Duodenal mucosa (tissue), 2 donors: ENCODE data around the gene DAND5.
"Not testable (repeated sequence)": the region's sequence is repeated elsewhere in the genome, so short reads cannot be mapped to it uniquely, and the experiment has no call there.

Source experiments
- H3K27ac ChIP-seq: one replicate; pipeline ENCODE4 v1.7.0; 2013; ENCODE audit warnings: low read depth, low read length
- H3K27me3 ChIP-seq, 2 donors: one replicate each; pipeline ENCODE4 v1.7.0; 2013; ENCODE audit warnings: low read length in 2 of 2, control low read depth in 1 of 2; ENCODE audit not compliant: insufficient read depth in 2 of 2, control insufficient read depth in 1 of 2
- H3K36me3 ChIP-seq, 2 donors: one replicate each; pipeline ENCODE4 v1.7.0; 2013; ENCODE audit warnings: low read length in 2 of 2, control low read depth in 1 of 2; ENCODE audit not compliant: insufficient read depth in 2 of 2, control insufficient read depth in 1 of 2
- H3K4me1 ChIP-seq, 2 donors: one replicate each; pipeline ENCODE4 v1.7.0; 2013; ENCODE audit warnings: low read length in 2 of 2, control low read depth in 1 of 2; ENCODE audit not compliant: insufficient read depth in 2 of 2, control insufficient read depth in 1 of 2
- H3K4me3 ChIP-seq, 2 donors: one replicate each; pipeline ENCODE4 v1.7.0; 2013; ENCODE audit warnings: low read length in 2 of 2, low read depth in 1 of 2
- H3K9ac ChIP-seq, 2 donors: one replicate each; pipeline ENCODE4 v1.7.0; 2013; ENCODE audit warnings: low read length in 2 of 2, low read depth in 1 of 2
- H3K9me3 ChIP-seq, 2 donors: one replicate each; pipeline ENCODE4 v1.7.0; 2013; ENCODE audit warnings: low read length in 2 of 2, control low read depth in 1 of 2; ENCODE audit not compliant: control insufficient read depth in 1 of 2

The DAND5 gene

DNA sequence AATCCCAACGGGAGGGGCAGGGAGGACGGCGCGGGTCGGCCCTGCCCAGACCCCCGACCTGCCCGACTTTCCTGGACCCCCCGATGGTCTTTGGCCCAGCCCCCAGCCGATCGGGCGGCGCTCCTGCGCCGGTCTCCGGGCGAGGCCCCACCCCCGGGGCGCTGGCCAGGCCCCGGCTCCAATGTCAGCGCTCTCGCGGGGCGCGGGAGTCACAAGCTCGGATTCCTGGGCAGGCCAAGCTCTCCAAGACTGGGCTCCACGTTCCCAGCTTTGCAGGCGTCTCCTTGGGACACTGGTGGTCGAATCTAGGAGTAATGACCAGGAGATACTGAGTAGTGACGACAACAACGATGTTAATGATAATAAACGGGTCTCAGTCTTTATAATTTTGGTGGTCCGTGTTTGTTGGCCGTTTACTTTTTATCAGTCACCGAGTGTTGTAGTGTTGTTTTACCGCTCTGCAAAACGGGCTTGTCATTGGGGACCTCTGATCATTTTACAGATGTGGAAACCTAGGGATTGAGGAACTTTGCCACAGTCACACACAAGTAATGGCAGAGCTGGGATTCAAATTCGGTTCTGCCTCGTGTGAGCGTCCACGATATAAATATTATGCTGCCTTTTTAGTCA is 23.2 kb upstream of the DAND5 start:
- peak overlapping the region; percentile 88 to 90 for H3K4me3 ChIP-seq
- H3K27me3 ChIP-seq = no peaks in the 10 kb centered on the region
- H3K4me1 ChIP-seq = peaks cover 26 to 45% of the 10 kb centered on the region in 2 donors
- peak overlapping the region; percentile 89 for H3K27ac ChIP-seq
- H3K36me3 ChIP-seq = peaks cover 24 to 62% of the 10 kb centered on the region in 2 donors
- H3K9ac ChIP-seq = peak overlapping the region; percentile 79 to 83
- no peaks in the 10 kb centered on the region for H3K9me3 ChIP-seq

GRCh38 chr19:12946731-12947496 is 22.5 kb upstream of the DAND5 start:
- Histone ChIP-seq H3K27me3 (no peaks in the 10 kb centered on the region), H3K9me3 (no peaks in the 10 kb centered on the region), H3K27ac (no peak overlapping the region), H3K36me3 (peaks cover 24 to 60% of the 10 kb centered on the region in 2 donors), H3K4me3 (peak overlapping the region; percentile 88 to 90), H3K4me1 (peaks cover 26 to 39% of the 10 kb centered on the region in 2 donors), H3K9ac (peak overlapping the region; percentile 79 to 83)

- no peaks in the 10 kb centered on the region for H3K9me3 ChIP-seq
- peaks cover 26 to 30% of the 10 kb centered on the region in 2 donors for H3K4me1 ChIP-seq
- H3K27me3 ChIP-seq = no peaks in the 10 kb centered on the region
- no peak overlapping the region for H3K4me3 ChIP-seq
- H3K36me3 ChIP-seq = peaks cover 24 to 60% of the 10 kb centered on the region in 2 donors
- H3K27ac ChIP-seq = no peak overlapping the region
- H3K9ac ChIP-seq = no peak overlapping the region
These were observed 21.4 kb upstream of the DAND5 start for GRCh38 chr19:12947702-12948611.

DNA sequence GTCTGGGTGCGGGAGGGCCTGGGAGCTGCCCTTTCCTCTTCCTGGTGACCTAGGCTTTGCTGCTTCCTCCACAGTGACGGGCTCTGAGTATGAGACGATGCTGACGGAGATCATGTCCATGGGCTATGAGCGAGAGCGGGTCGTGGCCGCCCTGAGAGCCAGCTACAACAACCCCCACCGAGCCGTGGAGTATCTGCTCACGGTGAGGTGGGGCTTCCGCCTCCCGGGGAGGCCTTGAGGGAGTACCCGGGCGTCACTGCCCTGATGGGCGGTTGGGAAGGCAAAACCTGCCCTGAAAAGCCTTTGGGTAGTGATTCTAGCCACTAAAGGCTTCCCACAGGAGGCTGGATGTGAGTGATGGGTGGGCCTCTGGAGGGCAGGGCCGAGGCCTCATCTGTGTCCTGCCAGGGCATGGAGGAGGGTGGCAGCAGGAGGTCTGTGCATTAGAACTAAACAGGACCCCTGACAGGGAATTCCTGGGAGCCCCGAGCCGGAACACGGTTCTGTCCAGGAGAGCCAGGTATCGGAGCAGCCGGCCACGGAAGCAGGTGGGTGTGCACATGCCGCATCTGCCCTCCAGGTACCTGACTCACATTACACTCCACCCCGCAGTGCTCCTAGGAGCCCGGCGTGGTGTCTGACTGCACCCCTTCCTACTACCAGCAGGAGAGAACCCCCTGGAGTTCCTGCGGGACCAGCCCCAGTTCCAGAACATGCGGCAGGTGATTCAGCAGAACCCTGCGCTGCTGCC is 20.6 kb upstream of the DAND5 start:
- H3K9ac ChIP-seq = no peak overlapping the region
- no peaks in the 10 kb centered on the region for H3K9me3 ChIP-seq
- H3K27me3 ChIP-seq = no peaks in the 10 kb centered on the region
- H3K4me1 ChIP-seq = peaks cover 19 to 22% of the 10 kb centered on the region in 2 donors
- peaks cover 17 to 57% of the 10 kb centered on the region in 2 donors for H3K36me3 ChIP-seq
- H3K27ac ChIP-seq = no peak overlapping the region
- H3K4me3 ChIP-seq = no peak overlapping the region

- no peaks in the 10 kb centered on the region for H3K27me3 ChIP-seq
- peaks cover 20 to 59% of the 10 kb centered on the region in 2 donors for H3K36me3 ChIP-seq
- no peak overlapping the region for H3K27ac ChIP-seq
- H3K9me3 ChIP-seq = no peaks in the 10 kb centered on the region
- no peak overlapping the region for H3K9ac ChIP-seq
- H3K4me3 ChIP-seq = no peak overlapping the region
- peaks cover 22% of the 10 kb centered on the region in 2 donors for H3K4me1 ChIP-seq
These were observed 19.8 kb upstream of the DAND5 start for GRCh38 chr19:12949363-12950283.

DNA sequence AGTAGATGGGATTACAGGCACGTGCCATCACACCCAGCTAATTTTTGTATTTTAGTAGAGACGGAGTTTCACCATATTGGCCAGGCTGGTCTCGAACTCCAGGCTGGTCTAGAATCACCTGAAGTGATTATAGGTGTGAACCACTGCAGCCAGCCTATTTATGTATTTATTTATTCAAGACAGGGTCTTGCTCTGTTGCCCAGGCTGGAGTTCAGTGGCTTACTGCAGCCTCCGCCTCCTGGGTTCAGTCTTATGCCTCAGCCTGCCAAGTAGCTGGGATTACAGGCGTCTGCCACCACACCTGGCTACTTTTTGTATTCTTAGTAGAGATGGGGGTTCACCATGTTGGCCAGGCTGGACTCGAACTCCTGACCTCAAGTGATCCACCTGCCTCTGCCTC is 17.3 kb upstream of the DAND5 start:
- not testable (repeated sequence) for H3K4me3 ChIP-seq, H3K27ac ChIP-seq, H3K9me3 ChIP-seq, H3K27me3 ChIP-seq, H3K9ac ChIP-seq
- peaks cover 21 to 56% of the 10 kb centered on the region in 2 donors for H3K36me3 ChIP-seq
- peaks cover 17 to 28% of the 10 kb centered on the region in 2 donors for H3K4me1 ChIP-seq

DNA sequence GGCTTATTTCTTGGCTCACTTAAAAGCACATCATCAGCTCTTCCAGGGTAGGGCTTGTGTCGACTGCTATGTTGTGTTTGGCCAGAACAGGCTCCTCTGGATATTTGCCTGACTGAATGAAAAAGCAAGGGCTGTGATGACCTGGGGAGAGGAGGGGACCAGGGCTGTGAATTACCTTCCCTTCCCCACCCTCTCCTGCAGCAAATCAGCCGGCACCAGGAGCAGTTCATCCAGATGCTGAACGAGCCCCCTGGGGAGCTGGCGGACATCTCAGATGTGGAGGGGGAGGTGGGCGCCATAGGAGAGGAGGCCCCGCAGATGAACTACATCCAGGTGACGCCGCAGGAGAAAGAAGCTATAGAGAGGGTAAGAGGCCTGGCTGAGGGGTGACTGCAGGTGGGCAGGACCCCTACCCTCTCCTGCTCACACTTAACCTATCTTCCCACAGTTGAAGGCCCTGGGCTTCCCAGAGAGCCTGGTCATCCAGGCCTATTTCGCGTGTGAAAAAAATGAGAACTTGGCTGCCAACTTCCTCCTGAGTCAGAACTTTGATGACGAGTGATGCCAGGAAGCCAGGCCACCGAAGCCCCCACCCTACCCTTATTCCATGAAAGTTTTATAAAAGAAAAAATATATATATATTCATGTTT is 16.8 kb upstream of the DAND5 start:
- peaks cover 21 to 54% of the 10 kb centered on the region in 2 donors for H3K36me3 ChIP-seq
- H3K27me3 ChIP-seq = no peaks in the 10 kb centered on the region
- H3K27ac ChIP-seq = no peak overlapping the region
- H3K9ac ChIP-seq = no peak overlapping the region
- no peak overlapping the region for H3K4me3 ChIP-seq
- peaks cover 13 to 23% of the 10 kb centered on the region in 2 donors for H3K4me1 ChIP-seq
- no peaks in the 10 kb centered on the region for H3K9me3 ChIP-seq

- H3K27ac ChIP-seq = no peak overlapping the region
- H3K9me3 ChIP-seq = no peaks in the 10 kb centered on the region
- peaks cover 13 to 18% of the 10 kb centered on the region in 2 donors for H3K4me1 ChIP-seq
- H3K4me3 ChIP-seq = no peak overlapping the region
- H3K9ac ChIP-seq = no peak overlapping the region
- H3K36me3 ChIP-seq = peaks cover 18 to 48% of the 10 kb centered on the region in 2 donors
- H3K27me3 ChIP-seq = no peaks in the 10 kb centered on the region
These were observed 16.1 kb upstream of the DAND5 start for GRCh38 chr19:12953138-12953798.
